ENCODE data around the gene USP24. TPM values are rescaled to one million over a fixed set of nuclear protein-coding genes. Genes with fewer than 3 reads are reported as not detected.

Gene USP24
- total RNA-seq, 1 donor from 2014 or later, result 58.6 TPM

DNA sequence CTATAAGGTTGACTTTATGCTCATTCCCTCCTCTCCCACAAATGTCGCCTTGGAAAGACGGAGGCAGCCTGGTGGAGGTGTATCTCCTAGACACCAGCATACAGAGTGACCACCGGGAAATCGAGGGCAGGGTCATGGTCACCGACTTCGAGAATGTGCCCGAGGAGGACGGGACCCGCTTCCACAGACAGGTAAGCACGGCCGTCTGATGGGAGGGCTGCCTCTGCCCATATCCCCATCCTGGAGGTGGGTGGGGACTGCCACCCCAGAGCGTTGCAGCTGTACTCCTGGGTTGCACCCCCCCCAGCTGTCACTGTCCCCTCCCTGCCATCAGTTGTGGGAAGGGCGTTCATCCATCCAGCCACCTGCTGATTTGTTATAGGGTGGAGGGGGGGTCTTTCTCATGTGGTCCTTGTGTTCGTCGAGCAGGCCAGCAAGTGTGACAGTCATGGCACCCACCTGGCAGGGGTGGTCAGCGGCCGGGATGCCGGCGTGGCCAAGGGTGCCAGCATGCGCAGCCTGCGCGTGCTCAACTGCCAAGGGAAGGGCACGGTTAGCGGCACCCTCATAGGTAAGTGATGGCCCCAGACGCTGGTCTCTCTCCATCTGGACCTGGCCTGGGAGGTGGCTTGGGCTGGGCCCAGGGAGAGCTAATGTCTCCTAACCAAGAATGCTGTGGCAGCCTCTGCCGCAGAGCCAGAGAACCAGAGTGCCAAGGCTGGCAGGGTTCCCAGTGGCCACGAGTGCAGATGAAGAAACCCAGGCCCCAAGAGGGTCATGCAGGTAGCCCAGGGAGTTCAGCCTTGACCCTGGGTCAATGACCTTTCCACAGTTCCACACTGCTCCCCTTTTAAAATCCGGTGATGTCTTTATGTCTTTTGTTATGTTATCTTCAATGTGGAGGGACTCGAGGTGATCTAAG is 162.7 kb downstream of the USP24 start:
- DNase-seq, result no peak

DNA sequence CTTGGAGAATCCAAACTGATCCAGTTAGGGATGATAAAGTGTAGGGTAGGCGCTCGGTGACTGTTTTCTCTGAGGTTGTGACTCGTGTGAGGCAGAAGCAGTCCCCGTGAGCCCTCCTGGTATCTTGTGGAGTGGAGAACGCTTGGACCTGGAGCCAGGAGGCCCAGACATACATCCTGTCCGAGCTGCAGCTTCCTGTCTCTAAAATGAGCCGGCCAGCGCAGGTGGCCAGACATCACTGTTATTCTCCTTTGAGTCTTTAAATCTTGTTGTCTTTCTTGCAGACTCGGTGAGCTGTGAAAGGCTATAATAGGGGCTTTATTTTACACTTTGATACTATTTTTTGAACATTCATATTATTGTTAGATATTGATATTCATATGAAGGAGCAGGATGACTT is 163.5 kb downstream of the USP24 start:
- no peak for DNase-seq

DNA sequence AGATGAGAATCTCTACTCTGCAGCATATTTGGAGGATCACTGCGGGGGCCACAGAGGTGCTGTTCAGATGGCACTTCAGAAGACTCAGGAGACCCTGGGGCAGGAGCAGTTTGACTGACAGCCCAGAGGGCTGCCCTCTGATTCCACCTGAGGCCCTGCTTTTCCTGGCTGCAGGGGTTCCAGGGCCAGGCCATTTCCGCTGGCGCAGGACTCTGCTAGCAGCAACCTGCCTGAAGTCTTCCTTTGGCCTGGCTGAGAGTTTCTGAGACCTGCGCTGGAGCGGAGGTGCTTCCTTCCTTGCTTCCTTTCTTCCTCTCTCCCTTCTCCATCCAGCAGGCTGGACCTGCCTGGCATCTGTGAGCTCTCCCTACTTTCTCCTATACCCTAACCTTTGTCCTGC is 164.0 kb downstream of the USP24 start:
- no peak for DNase-seq

GRCh38 chr1:55050283-55050682 is 164.9 kb downstream of the USP24 start:
- DNase-seq, result no peak

- peak; percentile 20 for DNase-seq
These were observed 165.3 kb downstream of the USP24 start for GRCh38 chr1:55049914-55050278.

DNA sequence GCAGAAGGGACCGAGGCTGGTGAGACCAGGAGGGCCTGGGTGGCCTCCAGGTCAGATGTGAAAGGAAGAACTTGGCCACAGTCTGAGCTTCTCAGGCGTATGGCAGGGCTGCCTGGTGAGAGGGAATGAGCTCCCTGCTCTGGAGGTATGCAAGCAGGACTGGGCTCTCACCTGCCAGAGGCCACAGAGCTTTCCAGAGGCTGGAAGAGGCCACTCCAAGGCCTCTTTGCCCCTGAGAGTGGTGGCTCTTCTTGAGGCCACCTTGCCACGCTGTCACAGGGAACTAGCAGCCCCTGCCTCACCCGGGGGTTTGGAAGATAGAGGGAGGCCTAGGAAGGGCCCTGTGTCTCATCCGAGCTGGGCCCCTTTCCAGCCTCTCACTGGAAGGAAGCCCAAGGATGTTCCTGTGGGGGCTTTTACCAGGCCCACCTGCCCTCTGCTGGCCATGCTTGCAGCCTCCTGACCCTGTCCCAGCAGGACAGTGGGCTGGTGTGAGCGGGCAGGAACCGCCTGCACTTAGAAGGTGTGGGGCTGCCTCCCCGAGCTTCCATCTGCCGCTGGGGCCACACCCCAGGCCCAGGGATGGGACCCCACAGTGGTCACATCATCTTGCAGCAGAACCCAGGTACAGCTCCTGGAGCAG is 165.8 kb downstream of the USP24 start:
- no peak for DNase-seq

DNA sequence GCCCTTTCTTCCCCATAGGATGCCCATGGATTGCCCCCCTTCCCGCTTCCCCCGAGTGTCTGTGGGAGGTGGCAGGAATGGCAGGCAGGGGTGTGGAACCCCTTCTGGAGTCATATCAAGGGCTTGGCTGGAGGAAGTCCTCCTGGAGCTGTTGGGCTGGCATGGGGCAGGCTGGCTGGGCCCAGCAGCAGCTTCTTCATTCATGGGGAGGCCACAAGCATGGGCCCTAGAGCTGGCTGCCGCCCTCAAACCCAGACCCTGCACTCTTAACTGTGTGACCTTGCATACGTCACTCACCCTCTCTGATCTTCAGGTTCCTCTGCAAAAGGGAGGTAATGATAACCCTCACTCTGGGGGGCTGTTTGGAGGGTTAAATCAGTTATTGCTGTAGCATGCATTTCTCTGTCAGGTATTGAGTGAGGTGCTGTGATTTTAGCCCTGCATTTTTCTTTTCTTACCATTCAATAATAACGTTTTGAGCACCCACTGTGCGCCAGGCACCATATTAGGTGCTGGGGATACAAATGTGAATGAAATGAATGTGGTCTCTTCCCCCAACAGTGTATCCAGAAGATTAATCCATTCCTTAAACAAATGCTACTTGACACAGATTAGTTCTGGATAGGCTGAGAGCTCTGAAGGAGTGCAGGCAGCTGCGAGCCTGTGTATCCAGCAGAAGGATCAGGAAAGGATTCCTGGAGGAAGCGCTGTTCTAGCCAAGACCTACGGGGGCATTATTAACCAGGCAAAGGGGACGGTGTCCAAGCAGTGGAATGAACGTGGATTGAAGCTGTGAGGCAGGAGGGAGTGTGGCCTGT is 166.5 kb downstream of the USP24 start:
- no peak for DNase-seq

DNA sequence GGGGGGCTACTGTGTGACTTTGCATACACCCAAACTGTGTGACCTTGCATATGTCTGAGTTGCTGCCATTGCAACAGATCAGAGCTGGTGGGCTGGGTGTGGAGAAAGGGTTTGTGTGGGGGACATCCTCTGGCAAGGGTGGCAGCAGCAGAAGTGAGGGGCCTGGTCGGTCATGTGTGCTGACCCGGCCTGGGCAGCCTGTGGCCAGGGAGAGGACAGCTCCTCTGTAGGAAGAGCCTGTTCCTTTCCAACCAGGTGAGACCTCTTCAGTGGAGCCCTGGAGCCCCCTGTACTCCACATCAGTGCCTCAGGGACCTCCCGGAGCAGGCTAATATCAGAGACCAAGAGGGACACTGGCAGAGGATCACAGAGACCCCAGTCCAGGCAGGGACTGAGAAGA is 167.6 kb downstream of the USP24 start:
- DNase-seq, result no peak

DNA sequence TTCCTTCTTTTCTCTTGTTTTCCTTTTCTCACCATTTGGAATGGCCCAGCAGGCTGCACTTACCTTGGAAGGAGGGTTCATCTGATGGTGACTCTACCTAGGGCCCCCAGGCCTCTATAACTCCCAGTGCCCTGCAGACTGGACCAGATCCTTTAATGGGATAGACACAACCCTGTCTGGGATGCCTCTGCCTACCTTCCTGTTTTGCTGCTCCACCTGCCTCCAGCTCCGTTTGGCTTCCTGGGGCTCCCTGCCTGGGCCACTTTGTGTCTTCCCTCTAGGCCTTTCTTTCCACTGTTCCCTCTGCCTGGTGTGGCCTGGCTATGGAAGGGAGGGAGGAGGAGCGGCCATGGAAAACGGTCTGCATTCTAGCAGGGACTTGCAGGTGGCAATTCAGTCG is 168.3 kb downstream of the USP24 start:
- DNase-seq, result no peak

DNA sequence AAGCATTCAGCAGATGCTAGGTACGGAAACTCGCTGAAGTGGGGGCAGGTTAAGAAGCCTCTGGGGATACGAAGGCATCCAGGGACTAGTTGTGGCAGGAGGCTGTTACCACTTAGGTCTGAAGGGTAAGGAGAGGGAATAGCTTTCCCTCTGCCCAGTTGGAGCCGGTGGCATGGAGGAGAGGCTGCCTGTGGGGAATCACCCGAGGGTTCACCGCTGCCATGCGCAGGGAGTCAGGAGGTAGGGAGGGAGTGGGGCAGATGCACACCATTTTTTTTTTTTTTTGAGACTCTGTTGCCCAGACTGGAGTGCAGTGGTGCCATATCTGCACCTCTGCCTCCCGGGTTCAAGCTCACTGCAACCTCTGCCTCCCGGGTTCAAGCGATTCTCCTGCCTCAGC is 169.7 kb downstream of the USP24 start:
- no peak for DNase-seq

GRCh38 chr1:55044617-55045397 is 170.4 kb downstream of the USP24 start:
- DNase-seq, result no peak

GRCh38 chr1:55043726-55044125 is 171.4 kb downstream of the USP24 start:
- no peak for DNase-seq

GRCh38 chr1:55043011-55043410 is 172.2 kb downstream of the USP24 start:
- no peak for DNase-seq

- no peak for DNase-seq
These were observed 173.6 kb downstream of the USP24 start for GRCh38 chr1:55041613-55042012.

GRCh38 chr1:55040933-55041494 is 174.2 kb downstream of the USP24 start:
- DNase-seq, result no peak

DNA sequence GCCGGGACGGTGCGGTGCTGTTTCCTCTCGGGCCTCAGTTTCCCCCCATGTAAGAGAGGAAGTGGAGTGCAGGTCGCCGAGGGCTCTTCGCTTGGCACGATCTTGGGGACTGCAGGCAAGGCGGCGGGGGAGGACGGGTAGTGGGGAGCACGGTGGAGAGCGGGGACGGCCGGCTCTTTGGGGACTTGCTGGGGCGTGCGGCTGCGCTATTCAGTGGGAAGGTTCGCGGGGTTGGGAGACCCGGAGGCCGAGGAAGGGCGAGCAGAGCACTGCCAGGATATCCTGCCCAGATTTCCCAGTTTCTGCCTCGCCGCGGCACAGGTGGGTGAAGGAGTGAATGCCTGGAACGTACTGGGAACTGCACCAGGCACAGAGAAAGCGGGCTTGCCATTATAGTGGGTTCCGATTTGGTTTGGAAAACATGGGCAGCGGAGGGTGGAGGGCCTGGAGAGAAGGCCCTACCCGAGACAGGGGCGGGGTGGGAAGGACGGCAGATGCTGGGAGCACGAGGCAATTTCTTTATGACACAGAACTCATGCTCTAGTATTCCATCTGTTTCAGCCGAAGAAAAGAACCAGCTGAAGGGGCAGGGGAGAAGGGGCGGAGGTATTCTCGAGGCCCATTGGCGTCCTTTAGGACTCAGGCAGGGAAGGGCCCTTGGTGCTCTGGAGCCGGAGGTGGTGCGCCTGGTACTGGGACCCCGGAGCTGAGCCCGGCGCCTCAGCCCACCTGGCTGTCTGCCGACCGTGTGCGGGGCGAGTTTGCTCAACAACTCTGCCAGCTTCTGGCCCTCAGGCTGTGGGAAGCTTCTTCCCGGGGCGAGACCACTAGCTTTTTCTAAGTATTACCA is 174.9 kb downstream of the USP24 start:
- peak; percentile 37 for DNase-seq

GRCh38 chr1:55039342-55040082 is 175.7 kb downstream of the USP24 start, which contains the start of gene PCSK9:
PCSK9 (plus strand) TSS chr1:55039548; CDS start chr1:55039838, 290 bp downstream.
- DNase-seq, result peak; percentile 60

- no peak for DNase-seq
These were observed 176.2 kb downstream of the USP24 start for GRCh38 chr1:55038974-55039341.

DNA sequence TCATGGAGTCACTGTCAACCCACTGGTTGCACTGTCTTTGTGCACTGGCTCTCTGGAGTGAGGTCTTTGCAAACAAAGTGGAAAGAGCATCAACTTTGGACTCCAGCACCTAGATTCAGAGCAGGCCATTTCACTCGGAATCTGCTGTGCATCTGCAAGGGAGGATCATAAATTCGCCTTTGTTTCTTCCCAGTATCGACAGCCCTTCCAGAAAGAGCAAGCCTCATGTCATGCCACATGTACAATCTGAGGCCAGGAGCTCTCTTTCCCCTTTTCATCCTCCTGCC is 176.7 kb downstream of the USP24 start:
- no peak for DNase-seq
